HEK293 (cell line): ENCODE data around the gene C2CD4C.

Experiments used
- CTCF ChIP-seq: fragments of 450-650 bp; formaldehyde crosslinking; IDR thresholded peaks from 2 replicates; pipeline ENCODE4 v1.5.1; 2016; ENCODE audit warnings: missing biosample characterization, missing genetic modification characterization
- KLF10 ChIP-seq: fragments of 450-650 bp; IDR thresholded peaks from 2 replicates; pipeline ENCODE4 v1.5.1; 2018; ENCODE audit warnings: missing biosample characterization, mild to moderate bottlenecking, missing genetic modification characterization
- ZBTB17 ChIP-seq: fragments of 450-650 bp; formaldehyde crosslinking; IDR thresholded peaks from 2 replicates; pipeline ENCODE4 v1.5.1; 2016; ENCODE audit warnings: missing biosample characterization, missing genetic modification characterization
- ZNF169 ChIP-seq: fragments of 450-650 bp; formaldehyde crosslinking; IDR thresholded peaks from 2 replicates; pipeline ENCODE4 v1.5.1; 2016; ENCODE audit warnings: missing biosample characterization, missing genetic modification characterization
- ZNF449 ChIP-seq: fragments of 450-650 bp; formaldehyde crosslinking; IDR thresholded peaks from 2 replicates; pipeline ENCODE4 v1.5.1; 2017; ENCODE audit warnings: missing biosample characterization, mild to moderate bottlenecking, missing genetic modification characterization, moderate library complexity
- ZNF501 ChIP-seq: fragments of 450-650 bp; formaldehyde crosslinking; IDR thresholded peaks from 2 replicates; pipeline ENCODE4 v1.5.1; 2016; ENCODE audit warnings: missing biosample characterization, missing genetic modification characterization
- ZSCAN23 ChIP-seq: fragments of 450-650 bp; formaldehyde crosslinking; IDR thresholded peaks from 2 replicates; pipeline ENCODE4 v1.5.1; 2016; ENCODE audit warnings: missing biosample characterization, missing genetic modification characterization
- TF ChIP-seq, protein P1 (sequence below): fragments of 450-650 bp; formaldehyde crosslinking; IDR thresholded peaks from 2 replicates; pipeline ENCODE4 v1.5.1; 2016; ENCODE audit warnings: missing biosample characterization, missing genetic modification characterization
- TF ChIP-seq, protein P2 (sequence below): fragments of 450-650 bp; formaldehyde crosslinking; IDR thresholded peaks from 2 replicates; pipeline ENCODE4 v1.5.1; 2017; ENCODE audit warnings: missing biosample characterization, missing genetic modification characterization

DNA sequence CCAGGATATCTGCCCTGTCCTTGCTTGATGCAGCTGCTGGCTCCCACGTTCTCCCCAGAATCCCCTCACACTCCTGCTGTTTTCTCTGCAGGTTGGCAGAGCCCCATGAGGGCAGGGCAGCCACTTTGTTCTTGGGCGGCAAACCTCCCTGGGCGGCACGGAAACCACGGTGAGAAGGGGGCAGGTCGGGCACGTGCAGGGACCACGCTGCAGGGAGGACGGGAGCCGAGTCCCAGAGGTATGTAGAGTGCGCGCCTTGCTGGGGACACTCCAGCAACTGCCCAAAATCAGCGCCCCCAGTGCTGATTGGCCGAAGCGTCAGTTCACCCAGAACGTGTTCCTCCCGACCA is 34.1 kb downstream of the C2CD4C start:
- TF ChIP-seq ZSCAN23 (tag by site-specific recombination): no peak
- no peak for TF ChIP-seq CTCF (tag by site-specific recombination)
- no peak for TF ChIP-seq ZNF449
- TF ChIP-seq ZNF501 (tag by site-specific recombination): no peak
- no peak for TF ChIP-seq ZBTB17 (tag by site-specific recombination)
- no peak for TF ChIP-seq ZNF169 (tag by site-specific recombination)
- no peak for TF ChIP-seq KLF10 (tag by site-specific recombination)
- TF ChIP-seq, protein P1, sequence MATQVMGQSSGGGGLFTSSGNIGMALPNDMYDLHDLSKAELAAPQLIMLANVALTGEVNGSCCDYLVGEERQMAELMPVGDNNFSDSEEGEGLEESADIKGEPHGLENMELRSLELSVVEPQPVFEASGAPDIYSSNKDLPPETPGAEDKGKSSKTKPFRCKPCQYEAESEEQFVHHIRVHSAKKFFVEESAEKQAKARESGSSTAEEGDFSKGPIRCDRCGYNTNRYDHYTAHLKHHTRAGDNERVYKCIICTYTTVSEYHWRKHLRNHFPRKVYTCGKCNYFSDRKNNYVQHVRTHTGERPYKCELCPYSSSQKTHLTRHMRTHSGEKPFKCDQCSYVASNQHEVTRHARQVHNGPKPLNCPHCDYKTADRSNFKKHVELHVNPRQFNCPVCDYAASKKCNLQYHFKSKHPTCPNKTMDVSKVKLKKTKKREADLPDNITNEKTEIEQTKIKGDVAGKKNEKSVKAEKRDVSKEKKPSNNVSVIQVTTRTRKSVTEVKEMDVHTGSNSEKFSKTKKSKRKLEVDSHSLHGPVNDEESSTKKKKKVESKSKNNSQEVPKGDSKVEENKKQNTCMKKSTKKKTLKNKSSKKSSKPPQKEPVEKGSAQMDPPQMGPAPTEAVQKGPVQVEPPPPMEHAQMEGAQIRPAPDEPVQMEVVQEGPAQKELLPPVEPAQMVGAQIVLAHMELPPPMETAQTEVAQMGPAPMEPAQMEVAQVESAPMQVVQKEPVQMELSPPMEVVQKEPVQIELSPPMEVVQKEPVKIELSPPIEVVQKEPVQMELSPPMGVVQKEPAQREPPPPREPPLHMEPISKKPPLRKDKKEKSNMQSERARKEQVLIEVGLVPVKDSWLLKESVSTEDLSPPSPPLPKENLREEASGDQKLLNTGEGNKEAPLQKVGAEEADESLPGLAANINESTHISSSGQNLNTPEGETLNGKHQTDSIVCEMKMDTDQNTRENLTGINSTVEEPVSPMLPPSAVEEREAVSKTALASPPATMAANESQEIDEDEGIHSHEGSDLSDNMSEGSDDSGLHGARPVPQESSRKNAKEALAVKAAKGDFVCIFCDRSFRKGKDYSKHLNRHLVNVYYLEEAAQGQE (tag by site-specific recombination): no peak
- TF ChIP-seq, protein P2, sequence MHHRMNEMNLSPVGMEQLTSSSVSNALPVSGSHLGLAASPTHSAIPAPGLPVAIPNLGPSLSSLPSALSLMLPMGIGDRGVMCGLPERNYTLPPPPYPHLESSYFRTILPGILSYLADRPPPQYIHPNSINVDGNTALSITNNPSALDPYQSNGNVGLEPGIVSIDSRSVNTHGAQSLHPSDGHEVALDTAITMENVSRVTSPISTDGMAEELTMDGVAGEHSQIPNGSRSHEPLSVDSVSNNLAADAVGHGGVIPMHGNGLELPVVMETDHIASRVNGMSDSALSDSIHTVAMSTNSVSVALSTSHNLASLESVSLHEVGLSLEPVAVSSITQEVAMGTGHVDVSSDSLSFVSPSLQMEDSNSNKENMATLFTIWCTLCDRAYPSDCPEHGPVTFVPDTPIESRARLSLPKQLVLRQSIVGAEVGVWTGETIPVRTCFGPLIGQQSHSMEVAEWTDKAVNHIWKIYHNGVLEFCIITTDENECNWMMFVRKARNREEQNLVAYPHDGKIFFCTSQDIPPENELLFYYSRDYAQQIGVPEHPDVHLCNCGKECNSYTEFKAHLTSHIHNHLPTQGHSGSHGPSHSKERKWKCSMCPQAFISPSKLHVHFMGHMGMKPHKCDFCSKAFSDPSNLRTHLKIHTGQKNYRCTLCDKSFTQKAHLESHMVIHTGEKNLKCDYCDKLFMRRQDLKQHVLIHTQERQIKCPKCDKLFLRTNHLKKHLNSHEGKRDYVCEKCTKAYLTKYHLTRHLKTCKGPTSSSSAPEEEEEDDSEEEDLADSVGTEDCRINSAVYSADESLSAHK (tag by site-specific recombination): no peak
